ENCODE data around the gene SSR4.

The SSR4 gene

DNA sequence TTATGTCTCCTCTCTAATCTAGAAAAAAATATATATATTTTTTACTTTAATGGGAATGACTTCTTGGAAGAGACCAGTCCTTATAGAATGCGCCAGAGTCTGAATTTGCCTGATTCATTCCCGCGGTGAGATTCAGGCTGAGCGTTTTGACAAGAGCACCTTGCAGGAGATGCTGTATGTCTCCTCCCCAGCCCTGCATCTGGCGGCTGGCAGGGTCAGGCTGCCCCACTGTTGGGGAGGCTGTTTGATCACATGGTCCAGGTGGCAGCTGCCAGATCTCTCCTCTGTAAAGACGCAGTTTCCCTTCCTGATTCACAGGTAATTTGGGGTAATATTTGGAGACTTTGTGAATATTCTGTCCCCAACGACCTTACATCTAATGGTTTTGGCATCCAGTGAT lies 26.1 kb downstream of the SSR4 start:
- POLR2A ChIA-PET (ENCODE audit: low non-redundant PET): no interaction called here
- H3K27ac ChIP-seq: no peak overlapping the region
- no peak for DNase-seq (ENCODE audit: low spot score)
- TF ChIP-seq, protein P1, sequence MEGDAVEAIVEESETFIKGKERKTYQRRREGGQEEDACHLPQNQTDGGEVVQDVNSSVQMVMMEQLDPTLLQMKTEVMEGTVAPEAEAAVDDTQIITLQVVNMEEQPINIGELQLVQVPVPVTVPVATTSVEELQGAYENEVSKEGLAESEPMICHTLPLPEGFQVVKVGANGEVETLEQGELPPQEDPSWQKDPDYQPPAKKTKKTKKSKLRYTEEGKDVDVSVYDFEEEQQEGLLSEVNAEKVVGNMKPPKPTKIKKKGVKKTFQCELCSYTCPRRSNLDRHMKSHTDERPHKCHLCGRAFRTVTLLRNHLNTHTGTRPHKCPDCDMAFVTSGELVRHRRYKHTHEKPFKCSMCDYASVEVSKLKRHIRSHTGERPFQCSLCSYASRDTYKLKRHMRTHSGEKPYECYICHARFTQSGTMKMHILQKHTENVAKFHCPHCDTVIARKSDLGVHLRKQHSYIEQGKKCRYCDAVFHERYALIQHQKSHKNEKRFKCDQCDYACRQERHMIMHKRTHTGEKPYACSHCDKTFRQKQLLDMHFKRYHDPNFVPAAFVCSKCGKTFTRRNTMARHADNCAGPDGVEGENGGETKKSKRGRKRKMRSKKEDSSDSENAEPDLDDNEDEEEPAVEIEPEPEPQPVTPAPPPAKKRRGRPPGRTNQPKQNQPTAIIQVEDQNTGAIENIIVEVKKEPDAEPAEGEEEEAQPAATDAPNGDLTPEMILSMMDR (conservative IDR thresholded peaks at IDR 0.05; ENCODE audit: low read depth): no peak
- CTCF ChIA-PET: interaction anchor here (0.7 kb wide), 1 partner anchor 161 kb away, joined by 8 read pairs; no protein-coding TSS in a partner anchor

DNA sequence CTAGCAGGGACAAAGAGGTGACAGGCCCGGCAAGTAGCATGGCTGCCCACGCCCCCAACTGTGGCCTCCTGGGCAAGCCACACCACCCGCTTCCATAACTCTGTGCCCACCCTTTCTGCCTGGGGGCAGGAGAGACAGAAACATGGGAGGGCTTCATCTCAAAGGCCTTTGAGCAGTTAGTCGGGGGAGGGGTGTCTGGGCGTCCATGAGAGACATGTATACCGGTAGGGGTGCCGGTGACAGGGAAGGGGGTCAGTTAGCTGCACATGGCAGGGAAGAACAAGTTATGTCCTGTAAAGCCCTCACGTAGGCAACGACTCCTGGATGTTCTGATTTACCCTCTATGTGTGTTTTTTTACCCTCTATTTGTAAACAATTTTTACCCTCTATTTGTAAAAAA lies 26.6 kb downstream of the SSR4 start:
- CTCF ChIA-PET: interaction anchor here (0.6 kb wide), 1 partner anchor 65 kb away, joined by 4 read pairs; no protein-coding TSS in a partner anchor
- H3K27ac ChIP-seq: no peak overlapping the region
- no peak for DNase-seq (ENCODE audit: low spot score)
- POLR2A ChIA-PET (ENCODE audit: low non-redundant PET): no interaction called here
- TF ChIP-seq, protein P1 (conservative IDR thresholded peaks at IDR 0.05; ENCODE audit: low read depth): no peak

DNA sequence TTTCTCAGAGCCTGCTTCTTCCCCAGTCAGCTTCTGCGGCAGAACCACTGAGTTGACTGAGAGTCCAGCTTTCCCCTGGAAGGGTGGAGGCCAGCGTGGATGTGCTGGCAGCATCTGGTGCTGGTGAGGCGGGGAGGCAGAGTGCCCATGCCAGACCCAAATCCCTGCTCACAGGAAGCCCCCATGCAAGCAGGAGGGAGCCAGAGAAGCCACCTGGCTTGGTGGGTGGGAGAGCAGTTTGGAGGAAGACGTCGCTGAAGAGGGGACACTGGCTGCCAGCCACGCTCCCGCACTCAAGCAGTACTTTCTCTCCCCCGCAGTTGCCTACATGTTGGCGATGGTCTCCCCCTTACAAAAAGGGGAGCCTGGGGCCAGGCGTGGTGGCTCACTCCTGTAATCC lies 29.9 kb downstream of the SSR4 start:
- POLR2A ChIA-PET (ENCODE audit: low non-redundant PET): no interaction called here
- H3K27ac ChIP-seq: no peak overlapping the region
- CTCF ChIA-PET: no interaction called here
- TF ChIP-seq, protein P1 (conservative IDR thresholded peaks at IDR 0.05; ENCODE audit: low read depth): no peak
- no peak for DNase-seq (ENCODE audit: low spot score)

DNA sequence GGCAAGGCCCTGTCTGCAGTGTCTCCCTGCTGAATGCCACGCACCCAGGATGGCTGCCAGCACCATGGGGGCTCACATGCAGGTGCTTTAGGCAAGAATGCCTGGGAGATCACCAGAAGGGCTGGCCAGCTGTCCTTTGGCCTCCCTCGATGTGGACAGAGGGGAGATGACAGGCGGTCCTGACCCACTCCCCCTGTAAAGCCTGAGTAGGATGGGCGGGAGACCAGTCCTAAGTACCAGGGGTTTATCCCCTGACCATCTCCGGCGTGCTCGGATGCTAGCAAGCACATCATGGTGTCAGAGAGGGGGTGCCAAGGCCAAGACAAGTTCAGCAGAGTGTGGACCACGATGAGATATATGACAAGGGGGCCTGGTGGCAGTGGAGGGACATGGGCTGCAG lies 30.6 kb downstream of the SSR4 start:
- H3K27ac ChIP-seq: no peak overlapping the region
- CTCF ChIA-PET: no interaction called here
- DNase-seq (ENCODE audit: low spot score): no peak
- POLR2A ChIA-PET (ENCODE audit: low non-redundant PET): no interaction called here
- TF ChIP-seq, protein P1 (conservative IDR thresholded peaks at IDR 0.05; ENCODE audit: low read depth): no peak

DNA sequence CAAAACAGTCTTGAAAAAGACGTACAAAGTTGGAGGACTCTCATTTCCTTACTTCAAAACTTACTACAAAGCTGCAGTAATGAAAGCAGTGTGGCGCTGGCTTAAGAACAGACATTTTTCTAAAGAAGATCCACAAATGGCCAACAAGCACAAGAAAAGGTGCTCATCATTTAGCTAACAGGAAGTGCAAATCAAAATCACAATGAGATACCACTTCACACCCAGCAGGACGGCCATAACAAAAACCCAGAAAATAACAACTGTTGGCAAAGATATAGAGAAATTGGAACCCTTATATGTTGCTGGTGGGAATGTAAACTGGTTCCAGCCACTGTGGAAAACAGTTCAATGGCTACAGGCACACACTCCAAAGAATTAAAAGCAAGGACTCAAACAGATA lies 32.5 kb downstream of the SSR4 start:
- ChIA-PET CTCF (no interaction called here), POLR2A (ENCODE audit: low non-redundant PET) (no interaction called here)
- TF ChIP-seq, protein P1 (conservative IDR thresholded peaks at IDR 0.05; ENCODE audit: low read depth): no peak

DNA sequence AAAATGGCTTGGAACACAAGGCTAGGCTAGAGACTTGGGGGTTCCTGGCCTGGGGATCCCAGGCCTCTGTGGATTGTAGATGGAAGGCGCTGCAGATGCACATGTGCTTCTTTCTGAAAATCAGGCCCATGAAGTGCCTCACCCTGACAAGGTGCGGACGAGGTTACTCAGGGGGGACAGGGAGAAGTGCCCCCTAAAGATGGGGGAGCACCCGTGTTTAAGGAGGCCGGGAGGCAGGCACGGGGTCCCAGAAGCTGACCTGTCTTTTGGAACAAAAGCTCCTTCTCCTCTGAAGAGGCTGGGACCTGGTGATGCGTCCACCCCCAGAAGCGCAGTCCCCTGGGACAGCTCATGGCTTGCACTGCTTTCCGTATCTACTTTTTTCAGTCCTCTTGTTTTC lies 33.4 kb downstream of the SSR4 start:
- no peak for DNase-seq (ENCODE audit: low spot score)
- ChIA-PET CTCF (interaction anchor here (0.7 kb wide), 1 partner anchor 430 kb away, joined by 4 read pairs; no protein-coding TSS in a partner anchor), POLR2A (ENCODE audit: low non-redundant PET) (no interaction called here)
- TF ChIP-seq, protein P1 (conservative IDR thresholded peaks at IDR 0.05; ENCODE audit: low read depth): no peak
- H3K27ac ChIP-seq: no peak overlapping the region

More for the DNA sequence above, 32.5 kb downstream of the SSR4 start:
- H3K27ac ChIP-seq: no peak overlapping the region
- DNase-seq (ENCODE audit: low spot score): no peak

- TF ChIP-seq, protein P1 (conservative IDR thresholded peaks at IDR 0.05; ENCODE audit: low read depth): no peak
- DNase-seq (ENCODE audit: low spot score): no peak
- H3K27ac ChIP-seq: no peak overlapping the region
- CTCF ChIA-PET: interaction anchor here (0.7 kb wide), 1 partner anchor 430 kb away, joined by 4 read pairs; no protein-coding TSS in a partner anchor
- POLR2A ChIA-PET (ENCODE audit: low non-redundant PET): no interaction called here
These were observed 33.8 kb downstream of the SSR4 start for GRCh38 chrX:153828308-153828707.

All from RWPE1 (cell line).